ENCODE measurements around the gene FAM174B. TPM values are rescaled to one million over a fixed set of nuclear protein-coding genes. Genes with fewer than 3 reads are reported as not detected.

FAM174B gene
- total and polyA plus RNA-seq, 2 donors (not counting 1 experiment from before 2014, with no cell fraction given) = 0.03 to 1.9 TPM

GRCh38 chr15:92603743-92604470 is 51.7 kb downstream of the FAM174B start:
- Histone ChIP-seq H2AFZ (ENCODE audit: insufficient read depth, low read depth, low read length, poor library complexity, severe bottlenecking) (no peak overlapping the region), H3K4me1 (ENCODE audit: control insufficient read depth in 2 of 2, insufficient read depth in 2 of 2, low read length in 2 of 2) (no peaks in the 10 kb centered on the region), H3K4me2 (replicated peaks; ENCODE audit: low read depth, low read length, poor library complexity, severe bottlenecking) (no peak overlapping the region), H3K79me2 (ENCODE audit: control insufficient read depth, insufficient read depth, low read length) (no peaks in the 10 kb centered on the region), H3K27ac (ENCODE audit: low read length in 2 of 2) (no peak overlapping the region), H3K36me3 (replicated peaks in 1 of 2; ENCODE audit: control extremely low read depth in 1 of 2, control insufficient read depth in 1 of 2, extremely low read depth in 1 of 2, insufficient read depth in 2 of 2, low read length in 1 of 2) (no peaks in the 10 kb centered on the region), H3K9ac (ENCODE audit: low read length) (no peak overlapping the region), H3K27me3 (replicated peaks in 1 of 4; ENCODE audit: control extremely low read depth in 1 of 4, control insufficient read depth in 3 of 4, insufficient read depth in 4 of 4, low read length in 3 of 4) (no peaks in the 10 kb centered on the region), H4K20me1 (ENCODE audit: control insufficient read depth, insufficient read depth, low read length, poor library complexity, severe bottlenecking) (no peaks in the 10 kb centered on the region), H3K9me3 (ENCODE audit: control extremely low read depth in 1 of 3, control insufficient read depth in 2 of 3, insufficient read depth in 1 of 3, low read length in 2 of 3) (peaks cover 0 to 9% (median 0%) of the 10 kb centered on the region in 3 donors), H3K4me3 (ENCODE audit: control extremely low read depth in 1 of 5, extremely low read depth in 1 of 5, insufficient read depth in 1 of 5, low read depth in 2 of 5, low read length in 4 of 5) (no peak overlapping the region)
- intact Hi-C loops (cut with micrococcal nuclease) = no loop called here
- WGBS (ENCODE audit: insufficient coverage) = 100% methylated on average over 2 of the region's 5 CpGs
- no peak for ATAC-seq (ENCODE audit: low read depth)
- no peak overlapping the region for H3K4me3 Mint-ChIP-seq
- ChIA-PET POLR2A (no interaction called here), CTCF (no interaction called here)
- no peak for DNase-seq
- no peaks in the 10 kb centered on the region for H3K9me3 Mint-ChIP-seq (ENCODE audit: insufficient read depth)
- H3K27me3 Mint-ChIP-seq = peaks cover 5% of the 10 kb centered on the region
- H3K4me1 Mint-ChIP-seq = no peaks in the 10 kb centered on the region
- no peak for TF ChIP-seq EZH2 (IDR thresholded peaks at IDR 0.05; ENCODE audit: borderline replicate concordance, insufficient read depth, low read depth, low read length, poor library complexity, severe bottlenecking)
- H3K27ac Mint-ChIP-seq = no peak overlapping the region

- H3K9ac ChIP-seq (ENCODE audit: low read length) = no peak overlapping the region
- no peak overlapping the region for H3K4me2 ChIP-seq (replicated peaks; ENCODE audit: low read depth, low read length, poor library complexity, severe bottlenecking)
- WGBS (ENCODE audit: insufficient coverage) = 98% methylated on average over 4 of the region's 5 CpGs
- peaks cover 5% of the 10 kb centered on the region for H3K27me3 Mint-ChIP-seq
- intact Hi-C loops (cut with micrococcal nuclease) = no loop called here
- no peaks in the 10 kb centered on the region for H3K4me1 Mint-ChIP-seq
- H2AFZ ChIP-seq (ENCODE audit: insufficient read depth, low read depth, low read length, poor library complexity, severe bottlenecking) = no peak overlapping the region
- POLR2A ChIA-PET = no interaction called here
- no peaks in the 10 kb centered on the region for H3K4me1 ChIP-seq (ENCODE audit: control insufficient read depth in 2 of 2, insufficient read depth in 2 of 2, low read length in 2 of 2)
- H3K27ac Mint-ChIP-seq = no peak overlapping the region
- no peaks in the 10 kb centered on the region for H3K9me3 Mint-ChIP-seq (ENCODE audit: insufficient read depth)
- ATAC-seq (ENCODE audit: low read depth) (no peak), DNase-seq (no peak)
- no peaks in the 10 kb centered on the region for H3K79me2 ChIP-seq (ENCODE audit: control insufficient read depth, insufficient read depth, low read length)
- H3K4me3 Mint-ChIP-seq = no peak overlapping the region
- H3K36me3 ChIP-seq (replicated peaks in 1 of 2; ENCODE audit: control extremely low read depth in 1 of 2, control insufficient read depth in 1 of 2, extremely low read depth in 1 of 2, insufficient read depth in 2 of 2, low read length in 1 of 2) = no peaks in the 10 kb centered on the region
- TF ChIP-seq CTCF (IDR thresholded peaks at IDR 0.05) = no peak
- no peak for TF ChIP-seq EZH2 (IDR thresholded peaks at IDR 0.05; ENCODE audit: borderline replicate concordance, insufficient read depth, low read depth, low read length, poor library complexity, severe bottlenecking)
- CTCF ChIA-PET = no interaction called here
- H3K27me3 ChIP-seq (replicated peaks in 1 of 4; ENCODE audit: control extremely low read depth in 1 of 4, control insufficient read depth in 3 of 4, insufficient read depth in 4 of 4, low read length in 3 of 4) = no peaks in the 10 kb centered on the region
- no peaks in the 10 kb centered on the region for H4K20me1 ChIP-seq (ENCODE audit: control insufficient read depth, insufficient read depth, low read length, poor library complexity, severe bottlenecking)
- no peak overlapping the region for H3K4me3 ChIP-seq (ENCODE audit: control extremely low read depth in 1 of 5, extremely low read depth in 1 of 5, insufficient read depth in 1 of 5, low read depth in 2 of 5, low read length in 4 of 5)
- peaks cover 0 to 9% (median 0%) of the 10 kb centered on the region in 3 donors for H3K9me3 ChIP-seq (ENCODE audit: control extremely low read depth in 1 of 3, control insufficient read depth in 2 of 3, insufficient read depth in 1 of 3, low read length in 2 of 3)
- H3K27ac ChIP-seq (ENCODE audit: low read length in 2 of 2) = no peak overlapping the region
Observed at GRCh38 chr15:92603278-92603677, 52.3 kb downstream of the FAM174B start.
